ENCODE results near the gene SLC7A5. TPM values are rescaled to one million over a fixed set of nuclear protein-coding genes. Genes with fewer than 3 reads are reported as not detected.
A peak's percentile ranks its signal among the peaks of the same experiment; 100 is the strongest.

Gene SLC7A5
- total and polyA plus RNA-seq, 5 experiments from 2014 or later = 2.0 to 20.7 (median 3.6) TPM

GRCh38 chr16:87780385-87780989, 88.8 kb downstream of the SLC7A5 start:
- peaks cover 0 to 11% (median 0%) of the 10 kb centered on the region in 9 donors for H3K9me3 Mint-ChIP-seq
- peak in 1 of 2 donors; percentile 5 for ATAC-seq
- peaks cover 16 to 44% (median 40%) of the 10 kb centered on the region in 4 donors for H3K4me1 Mint-ChIP-seq
- H3K36me3 Mint-ChIP-seq = no peaks in the 10 kb centered on the region
- DNase-seq = peak in 8 of 10 donors; percentile 18 to 43 (median 32)
- POLR2A ChIA-PET = interaction anchor here (0.5 to 4.2 kb wide), 10 partner anchors 8 to 90 kb away, joined by 3 to 80 read pairs (median 6); partner anchors contain the start of genes KLHDC4 and SLC7A5
- H3K27me3 Mint-ChIP-seq = no peaks in the 10 kb centered on the region
- peak overlapping the region; percentile 74 to 95 (median 90) for H3K27ac Mint-ChIP-seq
- H3K4me3 Mint-ChIP-seq = peak overlapping the region; percentile 38 to 83 (median 68)

Small RNA genes within 50 kb of the gene (microRNA-seq; reads per million reads assigned to microRNA genes)
- gene MIR6775 (ENCODE audit: borderline microRNAs expressed) = not detected

Other genes with a start within 250 kb of the SLC7A5 start
- gene KLHDC4, start 103.5 kb downstream of the SLC7A5 start, total RNA-seq = 100 to 1,000 TPM; 117 to 121 TPM
- 10 to 100 TPM; 28.7 to 33.3 (median 32.1) TPM for gene KLHDC4, start 103.5 kb downstream of the SLC7A5 start, polyA plus RNA-seq
- gene CA5A, start 67.0 kb upstream of the SLC7A5 start, total RNA-seq = not detected
- gene CA5A, start 67.0 kb upstream of the SLC7A5 start, polyA plus RNA-seq = not detected
- 10 to 100 TPM; 85.2 to 89.4 TPM for gene BANP, start 81.9 kb upstream of the SLC7A5 start, total RNA-seq
- gene BANP, start 81.9 kb upstream of the SLC7A5 start, polyA plus RNA-seq = 10 to 100 TPM; 13.4 to 29.1 (median 15.7) TPM

Measured in naive thymus-derived CD8-positive, alpha-beta T cell (primary cell).